Smooth muscle cell (in vitro differentiated cells): ENCODE results near the gene ALKAL2. TPM values are rescaled to one million over a fixed set of nuclear protein-coding genes. Genes with fewer than 3 reads are reported as not detected.

Experiments
- DNase-seq: peaks from one replicate; lab custom pipeline; 2025; ENCODE audit not compliant: unreplicated experiment; lab: John Stamatoyannopoulos, UW
- H2AFZ ChIP-seq: fragments of 200-600 bp; sonication (generic); 2 replicates; pipeline ENCODE4 v1.6.0; 2016; ENCODE audit warnings: antibody characterized with exemption, low read depth, mild to moderate bottlenecking
- H3F3A ChIP-seq: fragments of 200-600 bp; sonication (generic); 2 replicates; pipeline ENCODE4 v1.6.0; 2017; ENCODE audit warnings: antibody characterized with exemption, low read depth
- H3K27ac ChIP-seq: fragments of 200-600 bp; sonication (generic); 2 replicates; pipeline ENCODE4 v1.5.1; 2016; ENCODE audit warnings: low read depth, mild to moderate bottlenecking
- H3K27me3 ChIP-seq: fragments of 200-600 bp; sonication (generic); 2 replicates; pipeline ENCODE4 v1.6.1; 2016; ENCODE audit warnings: low read depth, mild to moderate bottlenecking
- H3K36me3 ChIP-seq: fragments of 200-600 bp; sonication (generic); 2 replicates; pipeline ENCODE4 v1.5.1; 2016; ENCODE audit warnings: low read depth
- H3K4me1 ChIP-seq: fragments of 200-600 bp; sonication (generic); 2 replicates; pipeline ENCODE4 v1.5.1; 2016; ENCODE audit warnings: low read depth
- H3K4me2 ChIP-seq: fragments of 200-600 bp; sonication (generic); 2 replicates; pipeline ENCODE4 v1.6.0; 2016; ENCODE audit warnings: mild to moderate bottlenecking
- H3K4me3 ChIP-seq: fragments of 200-600 bp; sonication (generic); 2 replicates; pipeline ENCODE4 v1.5.1; 2016; ENCODE audit warnings: mild to moderate bottlenecking
- H3K79me2 ChIP-seq: fragments of 200-600 bp; sonication (generic); 2 replicates; pipeline ENCODE4 v1.6.0; 2016; ENCODE audit warnings: low read depth, mild to moderate bottlenecking
- H3K9ac ChIP-seq: fragments of 200-600 bp; sonication (generic); 2 replicates; pipeline ENCODE4 v1.6.0; 2016; ENCODE audit warnings: low read depth
- H3K9me3 ChIP-seq: fragments of 200-600 bp; sonication (generic); replicated peaks from 2 replicates; pipeline ENCODE4 v1.5.1; 2016; ENCODE audit warnings: low read depth
- H4K20me1 ChIP-seq: fragments of 200-600 bp; sonication (generic); 2 replicates; pipeline ENCODE4 v1.6.0; 2016; ENCODE audit warnings: low read depth
- CTCF ChIP-seq: fragments of 200-600 bp; sonication (generic); IDR thresholded peaks from 2 replicates; pipeline ENCODE4 v1.5.1; 2017; ENCODE audit warnings: borderline replicate concordance, mild to moderate bottlenecking, antibody characterized with exemption; ENCODE audit not compliant: insufficient read depth, poor library complexity, severe bottlenecking
- WGBS: methylation state at CpG from one replicate; pipeline ENCODE4 v1.1.7; 2016; ENCODE audit warnings: low lambda C conversion rate; 5-methylcytosine and 5-hydroxymethylcytosine counted together
- polyA plus RNA-seq: library from polyadenylated mRNA; unstranded; fragments of >200 nt; fragmentation: Nextera tagmentation; extraction: Ambion mirVana; gene quantifications from 2 replicates; pipeline ENCODE4 v1.2.1, GENCODE V29; 2016
- total RNA-seq: library from RNA; depleted of rRNA; stranded (reverse); fragments of >200 nt; gene quantifications from 2 replicates; pipeline ENCODE4 v1.2.3, GENCODE V29; 2014

Gene ALKAL2
- total and polyA plus RNA-seq, 2 experiments from 2014 or later, result 0.58 to 0.67 TPM

DNA sequence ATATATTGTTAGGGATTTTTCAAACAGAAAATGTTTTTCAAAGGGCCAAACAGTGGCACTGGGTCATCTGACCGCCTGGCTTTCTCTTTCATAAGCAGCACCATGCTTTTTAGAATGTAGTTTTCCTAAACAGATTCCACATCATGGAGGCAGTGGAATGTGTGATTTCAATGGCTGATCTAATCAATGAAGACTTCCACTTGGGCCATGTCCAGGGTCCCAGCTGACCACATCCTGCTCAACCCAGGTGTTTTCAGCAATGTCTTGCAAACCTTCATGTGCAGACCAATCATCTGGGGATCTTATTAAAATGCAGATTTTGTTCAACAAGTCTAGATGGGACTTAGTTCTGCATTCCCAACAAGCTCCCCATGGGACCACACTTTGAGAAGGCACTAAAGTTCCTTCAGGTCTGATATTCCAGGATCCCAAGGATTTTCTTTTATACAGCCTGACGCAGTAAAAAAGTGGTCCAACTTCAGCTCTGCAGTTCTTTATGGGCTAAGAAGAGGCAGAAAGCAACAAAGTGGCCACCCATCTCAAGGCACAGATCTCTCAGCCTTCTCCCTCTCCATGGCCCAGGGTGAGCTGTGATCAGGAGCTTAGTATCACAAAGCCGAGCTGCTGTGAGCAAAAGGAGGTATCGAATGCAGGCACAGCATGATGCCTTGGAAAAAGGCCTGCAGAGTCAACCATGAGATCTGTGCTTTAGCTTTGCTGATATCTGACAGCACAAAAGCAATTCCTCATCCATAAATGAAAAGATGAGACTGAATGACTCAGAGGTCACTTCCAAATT is 3.7 kb downstream of the ALKAL2 start:
- Histone ChIP-seq H3K79me2 (no peaks in the 10 kb centered on the region), H3F3A (peaks cover 8% of the 10 kb centered on the region), H4K20me1 (peaks cover 70% of the 10 kb centered on the region), H3K4me2 (no peak overlapping the region), H3K4me1 (peaks cover 13% of the 10 kb centered on the region), H3K4me3 (no peak overlapping the region), H3K9ac (no peak overlapping the region), H3K9me3 (no peaks in the 10 kb centered on the region), H3K36me3 (no peaks in the 10 kb centered on the region), H3K27ac (no peak overlapping the region), H3K27me3 (peaks cover 48% of the 10 kb centered on the region), H2AFZ (no peak overlapping the region)
- DNase-seq, result no peak
- WGBS, result 78% methylated on average over 4 of the region's 4 CpGs
- TF ChIP-seq CTCF, result no peak

- WGBS, result 97% methylated on average over 12 of the region's 12 CpGs
- no peak for TF ChIP-seq CTCF
- H3K36me3 ChIP-seq, result peaks cover 11% of the 10 kb centered on the region
Observed at GRCh38 chr2:282371-283263, 5.3 kb downstream of the ALKAL2 start.

GRCh38 chr2:281381-281780 is 6.5 kb downstream of the ALKAL2 start:
- Histone ChIP-seq H4K20me1 (peaks cover 87% of the 10 kb centered on the region), H3K9me3 (no peaks in the 10 kb centered on the region), H3K4me1 (peaks cover 5% of the 10 kb centered on the region), H3K36me3 (peaks cover 20% of the 10 kb centered on the region), H3K4me3 (no peak overlapping the region), H3K79me2 (no peaks in the 10 kb centered on the region), H3K9ac (no peak overlapping the region), H3K27me3 (peaks cover 21% of the 10 kb centered on the region), H3F3A (peaks cover 3% of the 10 kb centered on the region), H3K4me2 (no peak overlapping the region), H3K27ac (no peak overlapping the region), H2AFZ (no peak overlapping the region)
- 96% methylated on average over 9 of the region's 9 CpGs for WGBS
- no peak for TF ChIP-seq CTCF
- no peak for DNase-seq

More at GRCh38 chr2:282371-283263, 5.3 kb downstream of the ALKAL2 start:
- Histone ChIP-seq H3K4me1 (peaks cover 12% of the 10 kb centered on the region), H3K27me3 (peaks cover 34% of the 10 kb centered on the region), H3K79me2 (no peaks in the 10 kb centered on the region), H4K20me1 (peaks cover 85% of the 10 kb centered on the region), H3K27ac (no peak overlapping the region), H3K4me3 (no peak overlapping the region), H2AFZ (no peak overlapping the region), H3K9ac (no peak overlapping the region), H3F3A (peaks cover 8% of the 10 kb centered on the region), H3K4me2 (no peak overlapping the region), H3K9me3 (no peaks in the 10 kb centered on the region)
- no peak for DNase-seq
